Neural progenitor cell (in vitro differentiated cells): ENCODE data around the gene SCAMP4. TPM values are rescaled to one million over a fixed set of nuclear protein-coding genes. Genes with fewer than 3 reads are reported as not detected.
A peak's percentile ranks its signal among the peaks of the same experiment; 100 is the strongest.

Source experiments
- DNase-seq: peaks from one replicate; pipeline ENCODE4 v3.0.0-alpha.2; 2016; ENCODE audit warnings: low spot score
- H2AFZ ChIP-seq: fragments of 200-600 bp; sonication (generic); replicated peaks from 2 replicates; pipeline ENCODE4 v1.6.1; 2016; ENCODE audit warnings: antibody characterized with exemption
- H3F3A ChIP-seq: fragments of 200-600 bp; sonication (generic); 2 replicates; pipeline ENCODE4 v1.6.1; 2016; ENCODE audit warnings: antibody characterized with exemption, low read depth
- H3K27ac ChIP-seq: fragments of 200-600 bp; sonication (generic); 2 replicates; pipeline ENCODE4 v1.5.1; 2016; ENCODE audit warnings: mild to moderate bottlenecking
- H3K27me3 ChIP-seq: fragments of 200-600 bp; sonication (generic); 2 replicates; pipeline ENCODE4 v1.6.1; 2016; ENCODE audit warnings: mild to moderate bottlenecking, moderate library complexity
- H3K36me3 ChIP-seq: fragments of 200-600 bp; sonication (generic); 2 replicates; pipeline ENCODE4 v1.5.1; 2016
- H3K4me1 ChIP-seq: fragments of 200-600 bp; sonication (generic); 2 replicates; pipeline ENCODE4 v1.6.1; 2016; ENCODE audit warnings: mixed run types
- H3K4me2 ChIP-seq: fragments of 200-600 bp; sonication (generic); 2 replicates; pipeline ENCODE4 v1.6.1; 2016
- H3K4me3 ChIP-seq: fragments of 200-600 bp; sonication (generic); 2 replicates; pipeline ENCODE4 v1.5.1; 2016
- H3K79me2 ChIP-seq: fragments of 200-600 bp; sonication (generic); 2 replicates; pipeline ENCODE4 v1.6.1; 2016; ENCODE audit warnings: low read depth
- H3K9ac ChIP-seq: fragments of 200-600 bp; sonication (generic); 2 replicates; pipeline ENCODE4 v1.6.1; 2016
- H3K9me3 ChIP-seq: fragments of 200-600 bp; sonication (generic); 2 replicates; pipeline ENCODE4 v1.5.1; 2016; ENCODE audit warnings: low read depth
- H4K20me1 ChIP-seq: fragments of 200-600 bp; sonication (generic); 2 replicates; pipeline ENCODE4 v1.6.1; 2016; ENCODE audit warnings: low read depth
- H3K27ac Mint-ChIP-seq: 3 replicates; pipeline ENCODE4 v1.8.0; 2021; ENCODE audit warnings: mixed read lengths
- H3K27me3 Mint-ChIP-seq: 2 replicates; pipeline ENCODE4 v1.8.0; 2022; ENCODE audit warnings: low read depth, mild to moderate bottlenecking, inconsistent platforms, moderate library complexity, mixed read lengths; ENCODE audit not compliant: insufficient read depth
- H3K36me3 Mint-ChIP-seq: 3 replicates; pipeline ENCODE4 v1.8.0; 2021; ENCODE audit warnings: mixed read lengths
- H3K4me1 Mint-ChIP-seq: 3 replicates; pipeline ENCODE4 v1.8.0; 2021; ENCODE audit warnings: mixed read lengths
- H3K4me3 Mint-ChIP-seq: 3 replicates; pipeline ENCODE4 v1.8.0; 2021; ENCODE audit warnings: mild to moderate bottlenecking, moderate library complexity, mixed read lengths
- H3K9me3 Mint-ChIP-seq: 3 replicates; pipeline ENCODE4 v1.8.0; 2020; ENCODE audit warnings: mixed read lengths
- CTCF ChIP-seq: fragments of 200-600 bp; sonication (generic); IDR thresholded peaks from 2 replicates; pipeline ENCODE4 v1.5.1; 2017; ENCODE audit warnings: antibody characterized with exemption, mild to moderate bottlenecking
- EZH2 ChIP-seq: fragments of 200-600 bp; sonication (generic); IDR thresholded peaks from 2 replicates; pipeline ENCODE4 v1.6.1; 2017; ENCODE audit warnings: antibody characterized with exemption, mild to moderate bottlenecking, moderate library complexity
- EZH2phosphoT487 ChIP-seq: fragments of 200-600 bp; sonication (generic); IDR thresholded peaks from 2 replicates; pipeline ENCODE4 v1.6.1; 2017; ENCODE audit warnings: antibody characterized with exemption
- total RNA-seq: library from RNA; depleted of rRNA; stranded (reverse); fragments of >200 nt; gene quantifications from 2 replicates; pipeline ENCODE4 v1.2.3, GENCODE V29; 2015; ENCODE audit warnings: low replicate concordance

Gene SCAMP4
- total RNA-seq, 1 donor from 2014 or later: 11.5 TPM

DNA sequence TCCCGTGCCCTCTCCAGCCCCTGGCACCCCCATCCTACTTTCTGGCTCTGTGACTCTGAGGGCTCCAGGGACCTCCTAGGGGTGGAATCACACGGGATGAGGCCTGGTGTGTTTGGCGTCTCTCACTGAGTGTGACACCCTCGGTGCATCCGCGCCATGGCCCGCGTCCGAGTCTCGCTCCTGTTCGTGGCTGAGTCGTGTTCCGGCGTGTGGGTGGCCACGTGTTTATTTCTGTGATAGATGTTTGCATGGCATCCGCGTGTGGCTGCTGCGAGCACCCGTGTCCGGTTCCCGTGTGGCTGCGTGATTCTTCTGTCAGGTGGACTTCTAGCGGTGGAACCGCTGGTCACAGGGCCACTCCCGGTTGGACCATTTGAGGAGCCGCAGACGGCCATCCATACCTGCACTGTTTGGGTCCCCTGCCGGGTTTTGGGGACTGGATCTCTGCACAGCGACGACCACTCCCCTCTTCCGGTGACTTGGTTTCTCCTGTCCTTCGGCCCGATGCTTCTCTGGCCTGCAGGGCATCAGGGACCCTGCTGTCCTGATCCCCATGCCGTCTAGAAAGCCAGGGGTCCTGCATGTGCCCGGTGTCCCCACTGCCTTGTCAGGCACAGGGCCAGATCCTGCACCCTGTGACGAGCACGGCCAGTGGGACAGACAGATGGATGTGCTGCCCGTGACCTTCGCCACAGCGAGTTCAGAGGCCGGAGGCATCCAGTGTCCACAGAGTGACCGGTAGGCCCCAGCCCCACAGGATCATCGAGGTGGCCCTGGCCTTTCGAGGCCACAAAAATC, 44.3 kb downstream of the SCAMP4 start:
- DNase-seq: no peak
- no peak overlapping the region for H3K4me2 ChIP-seq
- H3F3A ChIP-seq: peaks cover 6% of the 10 kb centered on the region
- Mint-ChIP-seq H3K9me3 (no peaks in the 10 kb centered on the region), H3K27ac (no peak overlapping the region), H3K27me3 (peaks cover 7% of the 10 kb centered on the region), H3K4me3 (peak overlapping the region; percentile 33), H3K36me3 (peaks cover 26% of the 10 kb centered on the region), H3K4me1 (peaks cover 4% of the 10 kb centered on the region)
- H4K20me1 ChIP-seq: peaks cover 90% of the 10 kb centered on the region
- H3K4me1 ChIP-seq: no peaks in the 10 kb centered on the region
- no peak overlapping the region for H3K4me3 ChIP-seq
- no peaks in the 10 kb centered on the region for H3K27me3 ChIP-seq
- TF ChIP-seq EZH2 (no peak), CTCF (no peak), EZH2phosphoT487 (no peak)
- peaks cover 100% of the 10 kb centered on the region for H3K79me2 ChIP-seq
- H3K36me3 ChIP-seq: no peaks in the 10 kb centered on the region
- no peaks in the 10 kb centered on the region for H3K9me3 ChIP-seq
- H2AFZ ChIP-seq: no peak overlapping the region
- H3K27ac ChIP-seq: no peak overlapping the region
- no peak overlapping the region for H3K9ac ChIP-seq

- no peak overlapping the region for H3K27ac Mint-ChIP-seq
- no peak overlapping the region for H3K4me2 ChIP-seq
- H3K9ac ChIP-seq: no peak overlapping the region
These were observed 45.4 kb downstream of the SCAMP4 start for GRCh38 chr19:1950640-1951039.

DNA sequence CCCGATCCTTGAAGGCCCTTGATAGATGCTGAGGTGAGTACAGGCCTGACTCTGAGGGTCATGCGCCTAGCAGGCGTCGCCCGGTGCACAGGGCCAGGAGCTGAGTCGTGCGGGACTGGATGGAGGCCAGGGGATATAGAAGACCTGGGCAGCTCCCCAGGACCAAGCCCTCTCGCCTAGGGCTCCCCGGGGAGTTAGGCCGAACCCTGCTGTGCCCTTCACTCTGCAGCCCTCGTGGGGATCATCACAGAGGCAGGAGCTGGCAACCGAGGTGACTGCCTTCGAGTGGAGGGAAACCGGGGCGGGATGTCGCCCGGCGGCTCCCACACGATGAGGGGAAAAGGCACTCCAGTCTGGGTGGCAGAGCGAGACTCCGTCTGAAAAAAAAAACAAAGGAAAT, 47.4 kb downstream of the SCAMP4 start:
- no peak overlapping the region for H3K4me2 ChIP-seq
- no peak for DNase-seq
- H3K9me3 ChIP-seq: no peaks in the 10 kb centered on the region
- no peak overlapping the region for H3K9ac ChIP-seq
- H3K27me3 ChIP-seq: no peaks in the 10 kb centered on the region
- Mint-ChIP-seq H3K9me3 (no peaks in the 10 kb centered on the region), H3K4me3 (no peak overlapping the region), H3K4me1 (peaks cover 10% of the 10 kb centered on the region), H3K36me3 (peaks cover 23% of the 10 kb centered on the region), H3K27me3 (peaks cover 7% of the 10 kb centered on the region), H3K27ac (no peak overlapping the region)
- peaks cover 100% of the 10 kb centered on the region for H3K79me2 ChIP-seq
- peaks cover 12% of the 10 kb centered on the region for H3K4me1 ChIP-seq
- no peak overlapping the region for H3K4me3 ChIP-seq
- no peak overlapping the region for H3K27ac ChIP-seq
- no peaks in the 10 kb centered on the region for H3F3A ChIP-seq
- H3K36me3 ChIP-seq: no peaks in the 10 kb centered on the region
- H2AFZ ChIP-seq: no peak overlapping the region
- TF ChIP-seq CTCF (no peak), EZH2 (no peak), EZH2phosphoT487 (no peak)
- H4K20me1 ChIP-seq: peaks cover 90% of the 10 kb centered on the region

More at GRCh38 chr19:1950640-1951039, 45.4 kb downstream of the SCAMP4 start:
- Mint-ChIP-seq H3K4me1 (peaks cover 6% of the 10 kb centered on the region), H3K4me3 (no peak overlapping the region), H3K9me3 (no peaks in the 10 kb centered on the region), H3K27me3 (peaks cover 7% of the 10 kb centered on the region), H3K36me3 (peaks cover 26% of the 10 kb centered on the region)
- no peaks in the 10 kb centered on the region for H3K36me3 ChIP-seq
- no peak for DNase-seq
- no peaks in the 10 kb centered on the region for H3K9me3 ChIP-seq
- H3F3A ChIP-seq: peaks cover 6% of the 10 kb centered on the region
- H4K20me1 ChIP-seq: peaks cover 90% of the 10 kb centered on the region
- TF ChIP-seq EZH2 (no peak), CTCF (no peak), EZH2phosphoT487 (no peak)
- H3K79me2 ChIP-seq: peaks cover 100% of the 10 kb centered on the region
- no peak overlapping the region for H3K4me3 ChIP-seq
- H3K4me1 ChIP-seq: no peaks in the 10 kb centered on the region
- H2AFZ ChIP-seq: no peak overlapping the region
- H3K27me3 ChIP-seq: no peaks in the 10 kb centered on the region
- no peak overlapping the region for H3K27ac ChIP-seq
